Stimulated activated CD4-positive, alpha-beta T cell treated with anti-CD3 and anti-CD28 coated beads, Interleukin-4, amount 100 ng/mL, for 1 hour (primary cell): ENCODE data around the gene SURF2.
A peak's percentile ranks its signal among the peaks of the same experiment; 100 is the strongest.
"Not testable (repeated sequence)": the region's sequence is repeated elsewhere in the genome, so short reads cannot be mapped to it uniquely, and the experiment has no call there.

Source experiments
- DNase-seq: peaks from one replicate; pipeline ENCODE4 v3.0.0-alpha.2; 2020

Gene SURF2

DNA sequence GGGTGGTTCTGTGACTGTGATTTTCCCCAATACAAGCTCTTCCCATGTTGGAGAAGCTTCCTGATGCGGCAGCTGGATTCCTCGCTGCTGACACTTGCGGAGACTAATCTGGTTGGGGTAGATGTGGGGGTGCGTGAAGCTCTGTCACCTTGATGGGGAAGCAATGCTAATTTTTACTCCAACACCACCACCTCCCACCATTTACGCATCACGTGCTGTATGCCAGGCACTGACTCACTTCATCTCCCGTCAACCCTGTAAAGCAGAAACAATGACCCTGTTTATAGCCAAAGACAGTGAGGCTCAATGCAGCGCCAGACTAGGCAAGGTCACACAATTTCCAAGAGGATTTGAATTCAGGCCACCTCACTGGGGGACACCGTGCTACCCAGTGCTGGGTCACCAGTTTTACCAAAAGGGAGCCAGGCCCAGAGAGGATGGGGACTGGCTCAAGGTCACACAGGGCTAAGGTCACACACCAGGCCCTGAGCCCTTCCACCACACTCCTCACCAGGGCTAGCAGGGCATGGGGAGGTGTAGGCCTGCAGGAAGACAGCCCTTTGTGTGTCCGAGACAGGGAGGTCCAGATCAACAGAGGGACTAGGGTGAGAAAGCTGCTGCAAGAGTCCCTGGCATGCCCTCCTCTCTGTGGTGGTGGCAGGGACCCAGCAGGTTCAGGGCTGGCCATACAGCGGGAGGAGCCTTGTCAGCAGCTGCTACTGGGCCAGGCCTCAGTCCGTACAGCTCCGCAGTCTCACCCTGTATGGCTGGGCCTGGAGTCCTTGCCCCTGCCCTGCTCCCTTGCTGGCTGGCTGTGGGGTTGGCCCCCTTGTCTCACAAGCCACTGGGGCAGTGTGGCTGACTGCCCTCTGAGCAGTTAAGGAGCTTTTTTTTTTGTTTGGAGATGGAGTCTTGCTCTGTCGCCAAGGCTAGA, 23.1 kb downstream of the SURF2 start:
- DNase-seq: no peak

DNA sequence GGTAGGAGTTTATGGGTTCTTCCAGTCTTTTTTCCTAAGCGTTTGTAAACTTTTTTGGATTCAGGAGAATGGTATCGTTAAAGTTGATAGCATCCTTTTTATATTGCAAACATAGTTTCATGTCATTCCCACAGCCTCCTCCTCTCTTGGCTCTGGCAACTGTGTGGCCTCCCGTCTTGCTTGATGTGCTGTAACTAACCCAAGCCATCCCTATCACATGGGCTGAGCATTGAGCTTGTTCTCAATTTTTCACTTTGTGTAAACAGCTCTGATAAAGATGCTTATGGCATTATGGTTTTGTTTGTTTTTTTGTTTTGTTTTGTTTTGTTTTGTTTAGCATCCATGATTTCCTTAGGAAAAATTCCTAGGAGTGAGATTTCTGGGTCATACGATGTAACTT, 24.4 kb downstream of the SURF2 start:
- no peak for DNase-seq

DNA sequence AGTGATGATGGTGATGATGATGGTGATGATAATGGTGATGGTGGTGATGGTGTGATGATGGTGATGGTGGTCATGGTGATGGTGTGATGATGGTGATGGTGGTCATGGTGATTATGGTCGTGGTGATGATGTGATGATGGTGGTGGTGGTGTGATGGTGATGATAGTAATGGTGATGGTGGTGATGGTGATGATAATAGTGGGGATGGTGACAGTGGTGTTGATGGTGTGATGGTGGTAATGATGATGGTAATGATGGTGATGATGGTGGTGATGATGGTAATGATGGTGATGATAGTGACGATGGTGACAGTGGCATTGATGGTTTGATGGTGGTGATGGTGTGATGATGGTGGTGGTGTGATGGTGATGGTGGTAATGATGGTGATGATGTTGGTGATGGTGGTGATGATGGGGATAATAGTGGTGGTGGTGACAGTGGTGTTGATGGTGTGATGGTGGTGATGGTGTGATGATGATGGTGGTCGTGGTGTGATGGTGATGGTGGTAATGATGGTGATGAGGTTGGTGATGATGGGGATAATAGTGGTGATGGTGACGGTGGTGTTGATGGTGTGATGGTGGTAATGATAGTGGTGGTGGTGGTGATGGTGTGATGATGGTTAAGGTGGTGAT, 26.3 kb downstream of the SURF2 start:
- no peak for DNase-seq

DNA sequence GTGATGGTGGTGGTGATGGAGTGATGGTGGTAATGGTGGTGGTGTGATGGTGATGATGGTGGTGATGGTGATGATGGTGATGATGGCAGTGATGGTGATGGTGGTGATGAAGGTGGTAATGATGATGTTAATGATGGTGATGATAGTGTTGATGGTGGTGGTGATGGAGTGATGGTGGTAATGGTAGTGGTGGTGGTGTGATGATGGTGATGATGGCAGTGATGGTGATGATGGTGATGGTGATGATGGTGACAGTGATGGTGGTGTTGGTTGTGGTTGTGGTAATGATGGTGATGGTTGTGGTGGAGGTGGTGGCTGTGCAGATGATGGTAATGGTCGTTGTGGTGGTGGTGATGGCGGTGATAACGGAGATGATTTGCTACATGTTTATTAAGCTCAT, 27.1 kb downstream of the SURF2 start:
- DNase-seq: no peak

DNA sequence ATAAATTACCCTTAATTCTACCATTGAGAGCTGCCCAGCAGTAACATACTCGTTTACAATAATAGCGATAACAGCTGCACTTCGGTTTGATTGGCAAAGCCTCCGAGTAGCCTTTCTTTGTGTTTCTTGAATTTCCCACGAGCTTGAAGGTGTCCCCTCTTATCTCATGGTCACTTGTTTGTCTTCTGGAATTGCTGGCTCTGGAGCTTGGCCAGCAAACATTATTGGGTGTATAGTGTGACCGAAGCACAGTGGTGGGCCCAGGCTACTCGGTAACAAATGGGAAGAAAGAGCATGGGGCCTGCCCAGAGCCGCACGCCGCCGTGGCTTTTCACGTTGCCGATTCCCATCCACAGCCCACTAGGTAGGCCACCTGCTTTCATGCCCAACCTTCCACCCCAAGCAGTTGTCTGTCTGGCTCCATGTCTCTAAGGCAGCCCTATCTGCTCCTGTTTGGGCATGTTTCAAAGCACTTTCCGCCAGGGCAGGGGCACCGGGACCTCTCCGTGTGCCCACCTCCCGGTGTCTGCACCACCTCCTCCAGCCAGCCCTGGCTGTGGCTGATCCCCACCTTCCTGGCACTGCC, 28.5 kb downstream of the SURF2 start:
- no peak for DNase-seq

DNA sequence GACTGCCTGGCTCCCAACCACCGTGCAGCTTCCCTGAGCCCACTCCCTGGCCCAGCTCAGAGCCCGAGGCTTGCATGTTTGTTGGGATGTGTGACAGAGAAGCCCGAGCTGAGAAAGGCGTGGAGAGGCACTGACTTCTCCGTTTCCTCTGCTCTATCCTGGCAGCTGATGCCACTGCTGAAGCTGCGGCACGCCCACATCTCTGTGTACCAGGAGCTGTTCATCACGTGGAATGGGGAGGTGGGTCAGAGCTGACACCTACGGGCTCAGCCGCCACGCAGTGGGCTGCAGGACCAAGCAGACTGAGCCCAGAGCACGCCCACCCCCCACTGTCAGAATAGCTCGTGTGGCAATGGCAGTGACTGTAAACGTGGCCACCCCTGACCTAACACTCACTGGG, 29.1 kb downstream of the SURF2 start:
- DNase-seq: no peak

DNA sequence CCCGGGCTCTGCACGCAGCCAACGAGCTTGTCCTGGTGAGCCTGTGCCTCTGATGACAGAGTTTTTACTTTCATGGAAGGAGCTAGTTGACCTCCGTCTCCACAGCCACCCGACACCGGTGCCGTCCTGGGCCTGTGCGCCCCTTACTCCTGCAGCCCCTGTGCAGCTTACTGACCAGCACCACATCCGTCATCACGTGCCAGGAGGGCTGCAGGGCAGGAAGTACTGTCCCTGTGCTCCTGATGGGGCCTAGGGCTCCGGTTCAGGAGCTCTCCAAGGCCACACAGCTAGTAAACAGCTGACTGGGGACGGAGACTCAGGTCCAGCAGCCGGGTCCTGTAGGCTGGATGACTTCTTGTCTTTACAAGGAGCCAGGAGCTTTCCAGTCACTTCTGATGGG, 30.0 kb downstream of the SURF2 start:
- DNase-seq: no peak

DNA sequence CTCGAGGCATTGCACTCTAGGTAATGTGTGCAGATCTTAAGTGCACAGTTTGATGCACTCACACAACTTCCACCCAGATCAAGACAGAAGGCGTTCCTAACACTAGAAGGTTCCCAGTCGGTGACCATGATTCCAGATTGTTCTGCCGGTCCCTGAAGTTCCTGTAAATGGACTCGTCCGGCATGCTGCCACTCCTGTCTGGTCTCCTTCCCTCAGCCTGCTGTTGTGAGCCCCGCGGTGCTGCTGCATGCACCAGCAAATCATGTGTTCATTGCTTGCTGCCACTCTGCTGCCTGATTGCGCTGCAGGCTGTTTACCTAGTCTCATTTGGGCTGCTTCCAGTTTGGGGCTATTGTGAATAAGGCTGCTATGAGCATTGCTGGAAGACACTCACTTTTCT, 31.3 kb downstream of the SURF2 start:
- DNase-seq: no peak

DNA sequence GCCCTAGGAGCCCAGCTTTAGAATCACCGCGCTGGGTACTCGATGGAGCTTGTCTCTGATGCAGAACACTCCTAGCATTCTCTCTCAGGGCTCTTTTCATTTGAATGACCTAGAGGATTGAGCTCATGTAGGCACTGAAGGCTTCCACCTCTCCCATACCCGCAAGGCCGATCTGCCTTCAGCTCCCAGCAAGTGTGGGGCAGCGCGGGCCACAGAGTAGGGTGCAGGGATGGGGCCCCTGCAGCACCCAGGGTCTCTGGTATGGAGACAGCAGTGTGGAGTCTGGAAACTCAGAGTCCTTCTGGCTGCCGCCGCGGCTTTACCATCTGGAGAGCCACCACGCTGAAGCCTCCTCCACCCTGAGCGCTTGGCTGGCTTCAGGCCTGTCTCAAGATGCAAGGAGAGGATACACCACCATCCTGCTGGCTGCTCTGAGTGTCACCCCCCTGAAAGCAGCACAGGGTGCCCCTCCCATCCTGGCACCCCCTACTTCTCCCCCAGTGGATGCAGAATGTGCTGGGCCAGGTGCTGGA, 32.7 kb downstream of the SURF2 start:
- no peak for DNase-seq

DNA sequence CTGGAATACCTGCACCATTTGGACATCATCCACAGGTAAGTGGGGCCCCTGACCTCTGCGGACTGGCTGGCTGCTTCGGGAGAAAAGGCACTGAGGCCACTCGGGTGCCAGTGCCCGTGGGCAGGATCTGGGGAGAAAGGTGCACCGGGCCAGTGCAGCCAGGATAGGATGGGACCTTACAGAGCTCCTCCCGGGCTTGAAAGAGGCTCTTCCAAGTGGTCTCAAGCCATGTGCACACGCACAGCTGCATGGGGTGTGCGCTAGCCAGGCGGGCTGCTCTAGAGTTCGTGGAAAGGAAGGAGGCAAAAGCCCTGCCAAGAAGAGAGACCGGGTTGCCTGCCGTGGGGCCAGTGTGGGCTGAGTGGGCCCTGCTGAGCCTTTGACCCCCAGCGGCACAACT, 33.2 kb downstream of the SURF2 start:
- DNase-seq: no peak

DNA sequence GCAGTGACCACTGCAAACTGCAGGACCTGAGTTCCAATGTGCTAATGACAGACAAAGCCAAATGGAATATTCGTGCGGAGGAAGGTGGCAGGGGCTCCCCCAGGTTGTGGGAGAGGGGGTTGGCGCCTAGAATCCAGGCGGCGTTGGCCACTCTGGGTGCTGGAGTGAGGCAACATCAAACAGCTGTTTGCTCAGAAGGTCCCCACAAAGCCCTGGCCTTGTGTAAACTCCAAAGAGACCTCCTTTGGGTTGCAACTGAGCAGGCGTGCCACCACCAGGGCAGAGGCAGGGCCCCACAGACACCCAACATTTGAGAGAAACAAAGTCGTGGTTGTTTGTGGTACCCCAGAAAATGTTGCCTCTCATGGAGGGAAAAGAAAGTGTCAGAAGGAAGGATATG, 34.4 kb downstream of the SURF2 start:
- DNase-seq: no peak

DNA sequence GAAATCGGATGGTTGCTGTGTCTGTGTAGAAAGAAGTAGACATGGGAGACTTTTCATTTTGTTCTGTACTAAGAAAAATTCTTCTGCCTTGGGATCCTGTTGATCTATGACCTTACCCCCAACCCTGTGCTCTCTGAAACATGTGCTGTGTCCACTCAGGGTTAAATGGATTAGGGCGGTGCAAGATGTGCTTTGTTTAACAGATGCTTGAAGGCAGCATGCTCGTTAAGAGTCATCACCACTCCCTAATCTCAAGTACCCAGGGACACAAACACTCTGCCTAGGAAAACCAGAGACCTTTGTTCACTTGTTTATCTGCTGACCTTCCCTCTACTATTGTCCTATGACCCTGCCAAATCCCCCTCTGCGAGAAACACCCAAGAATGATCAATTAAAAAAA, 35.1 kb downstream of the SURF2 start:
- not testable (repeated sequence) for DNase-seq

DNA sequence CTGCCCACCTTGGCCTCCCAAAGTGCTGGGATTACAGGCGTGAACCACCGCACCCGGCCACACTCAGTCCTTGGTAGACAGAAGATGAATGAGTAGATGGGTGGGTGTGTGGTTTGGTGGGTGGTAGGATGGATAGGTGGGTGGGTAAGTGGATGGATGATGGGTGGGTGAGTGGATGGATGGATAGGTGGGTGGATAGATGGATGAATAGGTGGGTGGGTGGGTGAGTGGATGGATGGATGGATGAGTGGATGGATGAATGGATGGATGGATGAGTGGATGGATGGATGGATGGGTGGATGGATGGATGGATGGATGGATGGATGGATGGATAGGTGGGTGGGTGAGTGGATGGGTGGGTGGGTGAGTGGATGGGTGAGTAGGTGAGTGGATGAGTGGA, 36.0 kb downstream of the SURF2 start:
- not testable (repeated sequence) for DNase-seq

DNA sequence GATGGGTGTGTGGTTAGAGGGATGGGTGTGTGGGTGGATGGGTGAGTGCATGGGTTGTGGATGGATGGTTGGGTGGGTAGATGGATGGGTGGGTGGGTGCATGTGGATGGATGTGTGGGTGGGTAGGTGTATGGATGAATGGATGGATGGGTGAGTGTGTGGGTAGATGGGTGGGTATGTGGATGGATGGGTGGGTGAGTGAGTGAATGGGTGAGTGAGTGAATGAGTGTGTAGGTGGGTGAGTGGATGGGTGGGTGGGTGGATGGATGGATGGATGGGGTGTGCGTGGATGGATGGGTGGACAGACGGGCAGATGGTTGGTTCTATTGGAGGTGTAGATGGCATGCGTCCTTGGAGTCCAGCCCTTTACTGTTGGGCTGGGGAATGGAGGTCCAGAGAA, 37.0 kb downstream of the SURF2 start:
- no peak for DNase-seq

DNA sequence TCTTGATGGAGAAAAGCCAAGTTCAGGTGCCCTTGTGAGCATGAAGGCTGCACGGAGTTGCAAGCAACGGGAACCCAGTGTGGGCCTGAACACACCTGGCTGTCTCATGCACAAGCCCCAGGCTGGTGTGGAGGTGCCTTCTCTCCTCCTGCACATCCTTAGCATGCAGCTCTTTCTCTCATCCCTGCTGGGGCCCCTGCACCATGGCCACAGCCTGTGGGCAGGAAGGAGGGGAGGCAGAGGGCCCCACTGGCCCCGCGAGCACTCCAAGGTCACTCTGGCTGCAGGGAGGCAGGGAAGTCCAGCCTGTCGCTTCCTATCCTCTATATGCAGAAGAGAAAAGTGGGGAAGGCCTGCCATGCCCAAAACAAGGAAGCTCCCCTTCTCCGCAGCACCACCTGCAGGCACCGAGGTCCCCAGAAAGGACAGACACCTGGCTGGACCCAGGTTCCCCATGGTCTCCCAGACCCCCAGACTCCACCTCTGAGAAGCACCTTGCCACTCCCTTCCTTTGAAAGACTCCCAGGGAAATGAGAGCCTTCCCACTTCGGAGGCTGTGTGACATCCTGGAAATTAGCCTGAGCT, 38.4 kb downstream of the SURF2 start:
- no peak for DNase-seq

DNA sequence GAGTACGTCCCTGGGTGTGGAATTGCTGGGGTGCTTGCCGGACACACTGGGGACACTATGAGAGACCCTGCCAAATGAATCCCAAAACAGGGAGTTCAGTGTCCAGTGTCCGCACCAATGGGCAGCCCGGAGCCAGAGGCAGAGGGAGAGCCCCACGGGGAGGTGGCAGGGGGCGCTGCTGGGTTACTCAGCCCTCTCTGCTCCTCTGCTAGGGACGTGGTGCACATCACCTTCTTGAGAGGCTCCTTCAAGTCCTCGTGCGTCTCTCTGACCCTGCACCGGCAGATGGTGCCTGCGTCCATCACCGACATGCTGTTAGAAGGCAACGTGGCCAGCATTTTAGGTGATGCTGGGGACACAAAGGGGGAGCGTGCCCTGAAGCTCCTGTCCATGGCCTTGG, 40.6 kb downstream of the SURF2 start:
- no peak for DNase-seq

DNA sequence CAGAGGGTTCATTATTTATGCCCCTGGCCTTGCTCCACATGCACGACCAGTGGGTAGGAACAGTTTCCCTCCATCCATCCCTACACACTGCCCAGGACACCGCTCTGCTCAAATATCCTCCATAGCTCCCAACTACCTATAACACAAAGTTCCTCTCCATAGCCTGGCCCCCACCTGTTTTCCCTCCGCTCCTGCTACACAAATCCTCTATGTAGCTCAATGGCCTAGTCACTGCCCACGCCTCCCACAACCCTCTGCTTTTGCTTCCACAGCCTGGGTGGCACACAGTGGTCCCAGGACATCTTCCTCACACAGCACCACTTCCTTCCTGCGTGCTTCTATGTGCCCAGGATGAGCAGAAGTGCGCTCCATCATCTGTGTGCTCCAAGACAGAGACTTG, 41.0 kb downstream of the SURF2 start:
- no peak for DNase-seq

DNA sequence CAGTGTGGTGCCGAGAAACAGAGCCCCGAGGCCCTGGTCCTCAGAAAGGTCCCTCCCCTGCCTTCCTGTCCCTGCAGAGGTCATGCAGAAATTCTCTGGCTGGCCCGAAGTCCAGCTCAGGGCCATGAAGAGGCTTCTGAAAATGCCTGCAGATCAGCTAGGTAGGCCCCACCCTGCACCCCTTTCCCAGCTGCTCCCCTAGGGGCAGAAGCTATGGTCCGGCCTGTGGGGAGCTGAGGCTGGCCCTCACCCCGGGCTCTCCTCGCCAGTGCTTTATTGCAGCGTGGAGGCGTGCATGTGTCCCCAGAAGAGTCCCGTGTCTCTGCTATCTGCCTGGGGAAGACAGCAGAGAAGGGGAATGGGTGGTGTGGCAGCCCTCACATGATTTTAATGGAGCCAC, 41.5 kb downstream of the SURF2 start:
- DNase-seq: no peak

DNA sequence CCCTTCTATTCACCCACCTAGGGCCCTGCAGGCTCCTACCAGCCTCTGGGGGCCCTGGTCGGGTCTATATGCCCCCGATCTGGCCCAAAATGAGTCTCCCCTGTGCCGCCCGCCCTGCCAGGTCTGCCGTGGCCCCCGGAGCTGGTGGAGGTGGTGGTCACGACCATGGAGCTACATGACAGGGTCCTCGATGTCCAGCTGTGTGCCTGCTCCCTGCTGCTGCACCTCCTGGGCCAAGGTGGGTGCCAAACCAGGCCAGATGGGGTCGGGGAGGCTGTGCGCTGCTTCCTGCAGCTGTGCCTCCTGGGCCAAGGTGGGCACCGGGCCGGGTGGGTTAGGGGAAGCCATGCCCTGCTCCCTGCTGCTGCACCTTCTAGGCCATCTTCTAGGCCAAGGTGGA, 43.9 kb downstream of the SURF2 start:
- no peak for DNase-seq

DNA sequence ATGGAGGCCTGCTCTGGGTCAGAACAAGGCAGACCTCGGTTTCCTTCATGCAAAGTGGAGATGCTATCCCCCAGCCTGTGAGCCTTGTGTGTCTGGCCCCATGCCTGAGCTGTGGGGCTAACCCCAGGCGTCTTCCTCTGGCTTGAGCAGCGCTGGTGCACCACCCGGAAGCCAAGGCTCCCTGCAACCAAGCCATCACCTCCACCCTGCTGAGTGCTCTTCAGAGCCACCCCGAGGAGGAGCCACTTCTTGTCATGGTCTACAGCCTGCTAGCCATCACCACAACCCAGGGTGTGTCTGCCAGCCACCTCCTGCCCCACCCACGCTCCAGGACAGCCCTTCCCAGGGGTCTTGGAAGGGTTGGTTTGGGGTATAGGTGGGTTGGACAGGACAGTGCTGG, 45.2 kb downstream of the SURF2 start:
- no peak for DNase-seq

DNA sequence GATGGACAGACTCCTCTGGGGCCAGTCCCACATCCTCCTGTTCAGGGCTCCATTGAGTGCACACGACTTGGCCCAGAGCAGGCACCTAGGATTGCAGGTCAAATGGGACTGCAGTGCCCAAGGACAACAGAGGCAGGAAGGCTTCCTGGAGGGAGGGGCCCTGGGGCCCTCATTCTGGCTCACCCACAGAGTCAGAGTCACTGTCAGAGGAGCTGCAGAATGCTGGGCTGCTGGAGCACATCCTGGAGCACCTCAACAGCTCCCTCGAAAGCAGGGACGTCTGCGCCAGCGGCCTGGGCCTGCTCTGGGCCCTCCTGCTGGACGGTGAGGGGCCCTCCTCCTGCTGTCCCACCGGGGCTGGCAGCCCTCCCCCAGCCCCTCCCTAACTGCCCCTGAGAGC, 46.3 kb downstream of the SURF2 start:
- DNase-seq: no peak

DNA sequence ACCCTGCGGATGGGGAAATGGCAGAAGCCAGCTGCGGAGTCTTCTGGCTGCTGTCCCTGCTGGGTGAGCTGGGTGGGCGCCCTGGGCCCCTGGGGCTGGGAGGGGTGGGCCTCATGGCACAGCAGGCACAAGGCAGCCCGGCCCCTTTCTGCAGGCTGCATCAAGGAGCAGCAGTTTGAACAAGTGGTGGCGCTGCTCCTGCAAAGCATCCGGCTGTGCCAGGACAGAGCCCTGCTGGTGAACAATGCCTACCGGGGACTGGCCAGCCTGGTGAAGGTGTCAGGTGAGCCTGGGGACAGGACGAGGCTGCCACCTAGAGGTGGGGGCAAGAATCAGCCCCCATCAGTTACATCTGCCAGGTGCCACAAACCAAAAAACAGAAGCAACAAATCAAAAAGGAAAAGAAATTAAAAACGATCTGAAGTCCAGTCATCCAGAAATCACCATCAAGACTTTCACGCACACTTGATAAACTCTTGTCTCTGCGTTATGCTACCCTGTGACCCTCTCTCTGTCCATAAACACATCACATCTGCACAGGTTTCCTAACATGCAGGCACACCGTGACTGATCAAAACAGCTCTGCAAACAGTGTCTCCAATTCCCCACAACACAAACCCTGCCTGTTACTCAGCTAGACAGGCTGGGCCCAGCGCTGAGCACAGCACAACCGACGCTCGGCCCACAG, 47.6 kb downstream of the SURF2 start:
- DNase-seq: peak; percentile 68

DNA sequence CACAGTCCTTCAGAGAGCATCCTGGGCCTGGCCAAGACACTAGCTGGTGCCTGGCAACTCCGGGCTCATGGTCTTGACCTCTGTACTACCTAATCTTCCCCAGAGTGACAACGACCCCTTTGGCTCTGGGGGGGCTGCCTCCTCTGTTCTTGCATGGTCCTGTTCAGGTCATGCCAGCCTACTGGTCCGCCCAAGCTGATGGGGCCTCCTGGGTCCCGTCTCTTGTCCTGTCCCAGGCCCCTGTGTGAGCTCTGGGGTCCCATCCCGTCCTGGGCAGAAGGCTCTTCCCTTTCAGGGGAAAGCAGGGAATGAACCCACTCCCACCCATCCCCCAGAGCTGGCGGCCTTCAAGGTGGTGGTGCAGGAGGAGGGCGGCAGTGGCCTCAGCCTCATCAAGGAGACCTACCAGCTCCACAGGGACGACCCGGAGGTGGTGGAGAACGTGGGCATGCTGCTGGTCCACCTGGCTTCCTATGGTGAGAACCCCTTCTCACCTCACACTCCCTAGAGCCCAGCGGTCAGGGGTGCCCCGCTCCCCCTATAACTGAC, 48.2 kb downstream of the SURF2 start:
- no peak for DNase-seq
